Measurements from ENCODE around the gene RALGPS1.

RALGPS1 gene

GRCh38 chr9:127045148-127045547 is 130.6 kb downstream of the RALGPS1 start:
- Histone ChIP-seq H3K4me3 (ENCODE audit: low read length in 2 of 2) (no peak overlapping the region), H3K9ac (ENCODE audit: low read depth in 1 of 2, low read length in 2 of 2) (no peak overlapping the region), H3K9me3 (ENCODE audit: control insufficient read depth in 2 of 2, low read length in 2 of 2) (no peaks in the 10 kb centered on the region), H3K36me3 (ENCODE audit: control insufficient read depth in 2 of 2, insufficient read depth in 2 of 2, low read length in 2 of 2) (no peaks in the 10 kb centered on the region), H3K27me3 (ENCODE audit: control insufficient read depth in 2 of 2, insufficient read depth in 2 of 2, low read length in 2 of 2) (no peaks in the 10 kb centered on the region), H3K4me1 (ENCODE audit: control insufficient read depth in 2 of 2, insufficient read depth in 2 of 2, low read length in 2 of 2) (no peaks in the 10 kb centered on the region), H3K27ac (ENCODE audit: low read depth in 2 of 2, low read length in 2 of 2) (no peak overlapping the region)

GRCh38 chr9:127047971-127048370 is 133.4 kb downstream of the RALGPS1 start:
- no peaks in the 10 kb centered on the region for H3K9me3 ChIP-seq (ENCODE audit: control insufficient read depth in 2 of 2, low read length in 2 of 2)
- no peaks in the 10 kb centered on the region for H3K27me3 ChIP-seq (ENCODE audit: control insufficient read depth in 2 of 2, insufficient read depth in 2 of 2, low read length in 2 of 2)
- peaks cover 0 to 6% of the 10 kb centered on the region in 2 donors for H3K36me3 ChIP-seq (ENCODE audit: control insufficient read depth in 2 of 2, insufficient read depth in 2 of 2, low read length in 2 of 2)
- peaks cover 0 to 3% of the 10 kb centered on the region in 2 donors for H3K4me1 ChIP-seq (ENCODE audit: control insufficient read depth in 2 of 2, insufficient read depth in 2 of 2, low read length in 2 of 2)
- no peak overlapping the region for H3K9ac ChIP-seq (ENCODE audit: low read depth in 1 of 2, low read length in 2 of 2)
- H3K4me3 ChIP-seq (ENCODE audit: low read length in 2 of 2) = no peak overlapping the region
- no peak overlapping the region for H3K27ac ChIP-seq (ENCODE audit: low read depth in 2 of 2, low read length in 2 of 2)

DNA sequence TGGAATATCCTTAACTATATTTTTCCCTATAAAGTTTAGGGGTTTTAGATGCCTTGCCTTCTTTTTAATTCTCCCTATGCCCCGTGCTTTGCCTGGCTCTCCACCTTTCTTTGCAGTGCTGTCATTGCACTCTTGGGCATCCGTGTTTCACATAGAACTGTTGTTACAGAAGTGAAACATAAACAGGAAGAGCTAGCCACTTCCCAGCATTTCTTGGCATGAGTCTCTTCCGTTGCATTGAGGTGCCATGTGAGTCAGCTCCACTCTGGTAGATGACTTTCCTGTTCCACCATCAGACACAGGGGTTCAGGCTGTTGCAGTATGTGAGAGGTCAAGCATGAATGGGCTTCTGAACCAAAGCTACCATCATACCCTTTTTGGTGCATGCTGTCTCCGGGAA is 134.5 kb downstream of the RALGPS1 start:
- no peaks in the 10 kb centered on the region for H3K27me3 ChIP-seq (ENCODE audit: control insufficient read depth in 2 of 2, insufficient read depth in 2 of 2, low read length in 2 of 2)
- no peaks in the 10 kb centered on the region for H3K9me3 ChIP-seq (ENCODE audit: control insufficient read depth in 2 of 2, low read length in 2 of 2)
- peaks cover 0 to 3% of the 10 kb centered on the region in 2 donors for H3K4me1 ChIP-seq (ENCODE audit: control insufficient read depth in 2 of 2, insufficient read depth in 2 of 2, low read length in 2 of 2)
- no peak overlapping the region for H3K9ac ChIP-seq (ENCODE audit: low read depth in 1 of 2, low read length in 2 of 2)
- peaks cover 3 to 6% of the 10 kb centered on the region in 2 donors for H3K36me3 ChIP-seq (ENCODE audit: control insufficient read depth in 2 of 2, insufficient read depth in 2 of 2, low read length in 2 of 2)
- no peak overlapping the region for H3K27ac ChIP-seq (ENCODE audit: low read depth in 2 of 2, low read length in 2 of 2)
- no peak overlapping the region for H3K4me3 ChIP-seq (ENCODE audit: low read length in 2 of 2)

GRCh38 chr9:127049581-127049980 is 135.0 kb downstream of the RALGPS1 start:
- peaks cover 0 to 3% of the 10 kb centered on the region in 2 donors for H3K4me1 ChIP-seq (ENCODE audit: control insufficient read depth in 2 of 2, insufficient read depth in 2 of 2, low read length in 2 of 2)
- no peak overlapping the region for H3K27ac ChIP-seq (ENCODE audit: low read depth in 2 of 2, low read length in 2 of 2)
- no peak overlapping the region for H3K9ac ChIP-seq (ENCODE audit: low read depth in 1 of 2, low read length in 2 of 2)
- H3K4me3 ChIP-seq (ENCODE audit: low read length in 2 of 2) = no peak overlapping the region
- no peaks in the 10 kb centered on the region for H3K9me3 ChIP-seq (ENCODE audit: control insufficient read depth in 2 of 2, low read length in 2 of 2)
- peaks cover 3 to 6% of the 10 kb centered on the region in 2 donors for H3K36me3 ChIP-seq (ENCODE audit: control insufficient read depth in 2 of 2, insufficient read depth in 2 of 2, low read length in 2 of 2)
- no peaks in the 10 kb centered on the region for H3K27me3 ChIP-seq (ENCODE audit: control insufficient read depth in 2 of 2, insufficient read depth in 2 of 2, low read length in 2 of 2)

- Histone ChIP-seq H3K27me3 (ENCODE audit: control insufficient read depth in 2 of 2, insufficient read depth in 2 of 2, low read length in 2 of 2) (no peaks in the 10 kb centered on the region), H3K9ac (ENCODE audit: low read depth in 1 of 2, low read length in 2 of 2) (no peak overlapping the region), H3K9me3 (ENCODE audit: control insufficient read depth in 2 of 2, low read length in 2 of 2) (no peaks in the 10 kb centered on the region), H3K4me3 (ENCODE audit: low read length in 2 of 2) (no peak overlapping the region), H3K4me1 (ENCODE audit: control insufficient read depth in 2 of 2, insufficient read depth in 2 of 2, low read length in 2 of 2) (peaks cover 0 to 3% of the 10 kb centered on the region in 2 donors), H3K27ac (ENCODE audit: low read depth in 2 of 2, low read length in 2 of 2) (no peak overlapping the region), H3K36me3 (ENCODE audit: control insufficient read depth in 2 of 2, insufficient read depth in 2 of 2, low read length in 2 of 2) (peaks cover 3 to 8% of the 10 kb centered on the region in 2 donors)
Observed at GRCh38 chr9:127050152-127050551, 135.6 kb downstream of the RALGPS1 start.

DNA sequence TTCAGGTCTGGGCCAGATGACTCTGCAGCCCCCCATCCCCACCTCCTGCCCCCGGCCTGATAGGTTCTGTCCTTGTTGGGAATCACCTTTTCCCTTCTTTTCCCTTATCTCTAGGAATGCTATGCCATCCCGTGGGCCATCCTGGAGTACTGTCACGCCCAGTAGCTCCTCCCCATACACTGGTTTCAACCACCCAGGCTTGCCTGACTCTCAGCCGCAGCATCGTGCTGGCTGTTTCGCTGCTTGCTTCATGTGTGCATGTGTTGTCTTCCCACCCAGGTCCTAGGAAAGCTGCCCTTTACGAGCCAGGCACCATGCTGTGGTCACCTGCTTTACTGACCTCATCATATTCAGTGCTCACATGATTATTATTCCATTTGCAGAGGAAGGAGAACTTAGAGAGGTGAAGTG is 136.0 kb downstream of the RALGPS1 start:
- Histone ChIP-seq H3K36me3 (ENCODE audit: control insufficient read depth in 2 of 2, insufficient read depth in 2 of 2, low read length in 2 of 2) (peaks cover 3 to 8% of the 10 kb centered on the region in 2 donors), H3K9ac (ENCODE audit: low read depth in 1 of 2, low read length in 2 of 2) (no peak overlapping the region), H3K27ac (ENCODE audit: low read depth in 2 of 2, low read length in 2 of 2) (no peak overlapping the region), H3K4me1 (ENCODE audit: control insufficient read depth in 2 of 2, insufficient read depth in 2 of 2, low read length in 2 of 2) (peaks cover 0 to 3% of the 10 kb centered on the region in 2 donors), H3K9me3 (ENCODE audit: control insufficient read depth in 2 of 2, low read length in 2 of 2) (no peaks in the 10 kb centered on the region), H3K4me3 (ENCODE audit: low read length in 2 of 2) (no peak overlapping the region), H3K27me3 (ENCODE audit: control insufficient read depth in 2 of 2, insufficient read depth in 2 of 2, low read length in 2 of 2) (no peaks in the 10 kb centered on the region)

DNA sequence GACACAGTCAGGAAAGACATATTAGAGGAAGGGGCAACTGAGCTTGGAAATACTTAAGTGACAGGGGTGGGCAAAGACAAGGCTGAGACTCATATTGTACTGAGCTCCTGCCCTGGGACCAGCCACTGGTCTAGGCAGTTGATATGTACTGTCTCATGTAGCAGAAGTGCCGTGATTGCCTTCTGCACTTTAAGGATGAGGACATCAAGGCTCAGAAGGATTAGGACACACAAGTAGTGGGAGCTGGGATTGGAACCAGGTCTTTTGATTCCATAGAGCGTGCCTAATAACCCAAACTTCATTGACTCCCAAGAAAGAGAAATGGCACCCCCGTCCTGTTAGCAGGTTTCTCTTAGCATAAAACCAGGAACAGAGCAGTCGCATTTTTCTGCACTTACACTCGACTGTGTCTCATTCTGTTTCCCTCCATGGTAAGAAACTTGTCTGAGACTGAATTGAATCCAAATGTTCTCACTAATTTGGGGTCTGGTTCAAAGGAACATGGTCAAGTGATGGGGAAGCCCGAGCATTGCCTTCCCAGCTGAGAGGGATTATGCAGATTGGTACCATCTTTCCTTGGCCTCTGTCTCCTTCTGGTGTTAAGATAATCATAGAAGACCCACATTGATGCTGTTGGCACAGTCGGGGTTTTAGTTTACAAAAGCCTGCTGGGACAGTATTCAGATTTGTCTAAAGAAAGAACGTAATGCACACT is 137.5 kb downstream of the RALGPS1 start:
- peaks cover 3 to 11% of the 10 kb centered on the region in 2 donors for H3K36me3 ChIP-seq (ENCODE audit: control insufficient read depth in 2 of 2, insufficient read depth in 2 of 2, low read length in 2 of 2)
- H3K27ac ChIP-seq (ENCODE audit: low read depth in 2 of 2, low read length in 2 of 2) = no peak overlapping the region

DNA sequence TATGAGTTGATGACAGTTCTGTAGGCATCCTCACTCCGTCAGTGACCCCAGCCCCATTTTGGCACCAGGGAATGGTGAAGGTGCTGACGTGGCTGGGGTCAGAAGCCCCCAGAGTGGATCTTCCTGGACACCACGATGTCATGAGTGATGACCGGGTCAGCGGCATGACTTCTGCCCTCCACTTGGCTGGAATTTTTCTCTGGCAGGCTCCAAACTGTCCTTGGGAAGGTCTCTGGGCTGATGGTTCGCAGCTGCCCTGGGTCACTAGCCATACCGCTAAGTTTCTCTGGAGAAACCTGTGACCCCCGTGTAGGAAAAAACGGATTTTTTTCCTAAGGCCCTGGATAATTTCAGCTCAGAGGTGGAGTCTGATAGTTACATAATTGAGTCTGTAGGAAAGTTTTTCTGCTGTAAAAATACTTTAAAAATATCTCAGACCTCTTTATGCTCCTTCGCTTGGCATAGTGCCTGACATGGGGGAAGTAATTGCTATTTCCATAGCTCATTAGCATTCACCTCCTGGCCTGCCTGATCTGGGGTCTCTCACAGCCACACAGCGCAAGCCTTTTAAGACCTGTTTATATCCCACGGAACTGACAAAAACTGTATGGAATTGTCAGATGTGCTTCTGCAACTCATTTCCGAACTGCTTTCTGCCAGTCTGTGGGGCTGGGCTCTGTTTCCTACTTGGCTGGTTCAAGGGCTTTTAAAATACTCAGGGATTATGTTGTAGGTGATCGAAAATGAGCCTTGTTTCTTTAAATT is 138.7 kb downstream of the RALGPS1 start:
- Histone ChIP-seq H3K4me3 (ENCODE audit: low read length in 2 of 2) (no peak overlapping the region), H3K4me1 (ENCODE audit: control insufficient read depth in 2 of 2, insufficient read depth in 2 of 2, low read length in 2 of 2) (peaks cover 3 to 6% of the 10 kb centered on the region in 2 donors), H3K9ac (ENCODE audit: low read depth in 1 of 2, low read length in 2 of 2) (no peak overlapping the region), H3K27me3 (ENCODE audit: control insufficient read depth in 2 of 2, insufficient read depth in 2 of 2, low read length in 2 of 2) (no peaks in the 10 kb centered on the region), H3K27ac (ENCODE audit: low read depth in 2 of 2, low read length in 2 of 2) (peak overlapping the region in 1 of 2 donors; percentile 17), H3K36me3 (ENCODE audit: control insufficient read depth in 2 of 2, insufficient read depth in 2 of 2, low read length in 2 of 2) (peaks cover 3 to 20% of the 10 kb centered on the region in 2 donors), H3K9me3 (ENCODE audit: control insufficient read depth in 2 of 2, low read length in 2 of 2) (no peaks in the 10 kb centered on the region)

More for the DNA sequence above, 137.5 kb downstream of the RALGPS1 start:
- H3K27me3 ChIP-seq (ENCODE audit: control insufficient read depth in 2 of 2, insufficient read depth in 2 of 2, low read length in 2 of 2) = no peaks in the 10 kb centered on the region
- H3K9me3 ChIP-seq (ENCODE audit: control insufficient read depth in 2 of 2, low read length in 2 of 2) = no peaks in the 10 kb centered on the region
- H3K9ac ChIP-seq (ENCODE audit: low read depth in 1 of 2, low read length in 2 of 2) = no peak overlapping the region
- peaks cover 0 to 3% of the 10 kb centered on the region in 2 donors for H3K4me1 ChIP-seq (ENCODE audit: control insufficient read depth in 2 of 2, insufficient read depth in 2 of 2, low read length in 2 of 2)
- H3K4me3 ChIP-seq (ENCODE audit: low read length in 2 of 2) = no peak overlapping the region

GRCh38 chr9:127053960-127054359 is 139.4 kb downstream of the RALGPS1 start:
- Histone ChIP-seq H3K36me3 (ENCODE audit: control insufficient read depth in 2 of 2, insufficient read depth in 2 of 2, low read length in 2 of 2) (peaks cover 3 to 20% of the 10 kb centered on the region in 2 donors), H3K27me3 (ENCODE audit: control insufficient read depth in 2 of 2, insufficient read depth in 2 of 2, low read length in 2 of 2) (no peaks in the 10 kb centered on the region), H3K9me3 (ENCODE audit: control insufficient read depth in 2 of 2, low read length in 2 of 2) (no peaks in the 10 kb centered on the region), H3K4me1 (ENCODE audit: control insufficient read depth in 2 of 2, insufficient read depth in 2 of 2, low read length in 2 of 2) (peaks cover 3 to 11% of the 10 kb centered on the region in 2 donors), H3K4me3 (ENCODE audit: low read length in 2 of 2) (no peak overlapping the region), H3K27ac (ENCODE audit: low read depth in 2 of 2, low read length in 2 of 2) (no peak overlapping the region), H3K9ac (ENCODE audit: low read depth in 1 of 2, low read length in 2 of 2) (no peak overlapping the region)

DNA sequence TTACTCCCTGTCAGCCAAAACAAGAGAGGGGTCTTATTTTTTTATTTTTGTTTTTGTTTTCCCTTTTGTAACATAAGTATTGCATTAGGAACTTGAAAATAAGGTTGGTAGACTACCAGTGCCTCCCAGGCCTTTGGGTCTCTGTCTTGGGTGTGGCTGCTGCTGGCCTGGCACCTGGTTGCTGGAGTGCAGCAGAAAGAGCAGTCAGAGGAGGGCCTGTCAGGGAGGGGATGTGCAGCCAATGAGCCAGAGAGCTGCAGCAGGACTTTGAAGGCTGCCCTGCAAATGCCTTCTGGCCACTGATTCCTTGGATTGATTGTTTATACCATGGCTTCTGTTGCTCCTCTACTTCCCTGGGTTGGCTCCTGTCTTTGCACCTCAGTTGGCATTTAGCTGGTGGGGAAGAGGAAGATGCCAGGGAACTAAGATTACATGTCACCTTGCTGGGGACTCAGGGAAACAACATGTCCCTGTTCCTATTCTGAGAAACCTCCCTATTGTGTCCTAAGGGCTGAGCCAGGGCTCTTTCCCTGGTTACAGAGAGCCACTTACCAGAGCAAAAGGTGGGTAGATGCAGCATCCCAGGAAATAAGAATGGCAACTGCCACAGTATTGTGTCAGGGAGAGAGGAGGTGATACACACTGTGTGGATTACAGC is 141.3 kb downstream of the RALGPS1 start:
- no peak overlapping the region for H3K4me3 ChIP-seq (ENCODE audit: low read length in 2 of 2)
- peaks cover 3 to 14% of the 10 kb centered on the region in 2 donors for H3K4me1 ChIP-seq (ENCODE audit: control insufficient read depth in 2 of 2, insufficient read depth in 2 of 2, low read length in 2 of 2)
- H3K9me3 ChIP-seq (ENCODE audit: control insufficient read depth in 2 of 2, low read length in 2 of 2) = no peaks in the 10 kb centered on the region
- H3K27me3 ChIP-seq (ENCODE audit: control insufficient read depth in 2 of 2, insufficient read depth in 2 of 2, low read length in 2 of 2) = no peaks in the 10 kb centered on the region
- H3K36me3 ChIP-seq (ENCODE audit: control insufficient read depth in 2 of 2, insufficient read depth in 2 of 2, low read length in 2 of 2) = peaks cover 3 to 17% of the 10 kb centered on the region in 2 donors
- H3K9ac ChIP-seq (ENCODE audit: low read depth in 1 of 2, low read length in 2 of 2) = no peak overlapping the region
- H3K27ac ChIP-seq (ENCODE audit: low read depth in 2 of 2, low read length in 2 of 2) = no peak overlapping the region

Data from mucosa of rectum (tissue), 2 donors.